HEK293 (cell line): ENCODE measurements around the gene PTPRN2.

Experiments used
- CTCF ChIA-PET: fragments of 350-600 bp; formaldehyde crosslinking; extraction: SDS; loops from one replicate; lab custom pipeline; 2021; ENCODE audit warnings: antibody characterized with exemption; lab: Yijun Ruan, JAX
- POLR2A ChIA-PET: fragments of 300-600 bp; formaldehyde crosslinking; extraction: SDS; loops from one replicate; lab custom pipeline; 2020; ENCODE audit warnings: antibody characterized with exemption, inconsistent platforms; lab: Yijun Ruan, JAX
- H3K27ac ChIP-seq: fragments of 200-500 bp; sonication (Bioruptor generic); 2 replicates; pipeline ENCODE4 v1.5.1; 2014; ENCODE audit warnings: low read depth, low read length, control low read depth, inconsistent platforms; ENCODE audit errors: extremely low read depth
- H3K36me3 ChIP-seq, 2 experiments: fragments of 200-500 bp in 1 of 2; sonication (Bioruptor generic) in 1 of 2; 1 replicate in 1 of 2; 2 replicates in 1 of 2; pipeline ENCODE4 v1.5.1; 2014 to 2017; ENCODE audit warnings: inconsistent platforms in 2 of 2, low read length in 2 of 2; ENCODE audit not compliant: control insufficient read depth in 2 of 2, insufficient read depth in 1 of 2
- H3K4me1 ChIP-seq: fragments of 200-500 bp; sonication (Bioruptor generic); 2 replicates; pipeline ENCODE4 v1.5.1; 2014; ENCODE audit warnings: mild to moderate bottlenecking, low read length, inconsistent platforms; ENCODE audit not compliant: control insufficient read depth, insufficient read depth
- H3K4me3 ChIP-seq: 2 replicates; pipeline ENCODE4 v1.5.1; 2011; ENCODE audit warnings: low read depth, mild to moderate bottlenecking, control low read depth, low read length, moderate library complexity
- H3K9me3 ChIP-seq: fragments of 200-500 bp; sonication (Bioruptor generic); 2 replicates; pipeline ENCODE4 v1.5.1; 2014; ENCODE audit warnings: low read depth, low read length, inconsistent platforms; ENCODE audit not compliant: control insufficient read depth, insufficient read depth
- GLI4 ChIP-seq: fragments of 450-650 bp; formaldehyde crosslinking; IDR thresholded peaks from 2 replicates; pipeline ENCODE4 v1.5.1; 2016; ENCODE audit warnings: missing biosample characterization, missing genetic modification characterization
- KLF10 ChIP-seq: fragments of 450-650 bp; IDR thresholded peaks from 2 replicates; pipeline ENCODE4 v1.5.1; 2018; ENCODE audit warnings: missing biosample characterization, mild to moderate bottlenecking, missing genetic modification characterization
- MYNN ChIP-seq: fragments of 450-650 bp; formaldehyde crosslinking; IDR thresholded peaks from 2 replicates; pipeline ENCODE4 v1.5.1; 2016; ENCODE audit warnings: missing biosample characterization, missing genetic modification characterization, borderline replicate concordance
- REPIN1 ChIP-seq: fragments of 450-650 bp; formaldehyde crosslinking; IDR thresholded peaks from 2 replicates; pipeline ENCODE4 v1.5.1; 2017; ENCODE audit warnings: missing biosample characterization, missing genetic modification characterization, low read depth
- ZBTB6 ChIP-seq: fragments of 450-650 bp; formaldehyde crosslinking; IDR thresholded peaks from 2 replicates; pipeline ENCODE4 v1.5.1; 2017; ENCODE audit warnings: missing biosample characterization, missing genetic modification characterization
- ZFHX2 ChIP-seq: fragments of 450-650 bp; formaldehyde crosslinking; conservative IDR thresholded peaks from 2 replicates; pipeline ENCODE4 v1.5.1; 2016; ENCODE audit warnings: missing biosample characterization, missing genetic modification characterization
- ZFP69B ChIP-seq: fragments of 450-650 bp; formaldehyde crosslinking; IDR thresholded peaks from 2 replicates; pipeline ENCODE4 v1.5.1; 2016; ENCODE audit warnings: missing biosample characterization, missing genetic modification characterization
- ZNF155 ChIP-seq: fragments of 450-650 bp; formaldehyde crosslinking; IDR thresholded peaks from 2 replicates; pipeline ENCODE4 v1.5.1; 2016; ENCODE audit warnings: missing biosample characterization, missing genetic modification characterization
- ZNF214 ChIP-seq: fragments of 450-650 bp; formaldehyde crosslinking; IDR thresholded peaks from 2 replicates; pipeline ENCODE4 v1.5.1; 2017; ENCODE audit warnings: missing biosample characterization, mild to moderate bottlenecking, missing genetic modification characterization, borderline replicate concordance
- ZNF274 ChIP-seq, 2 experiments: fragments of 200-500 bp in 1 of 2; fragments of 450-650 bp in 1 of 2; sonication (Bioruptor generic) in 1 of 2; formaldehyde crosslinking in 1 of 2; IDR thresholded peaks; 2 replicates each; pipeline versions ENCODE4 v1.5.1 to v1.6.1; 2014 to 2016; ENCODE audit warnings: borderline replicate concordance in 1 of 2, inconsistent platforms in 1 of 2, low read length in 1 of 2, missing biosample characterization in 1 of 2, missing genetic modification characterization in 1 of 2
- ZNF394 ChIP-seq: fragments of 450-650 bp; formaldehyde crosslinking; IDR thresholded peaks from 2 replicates; pipeline ENCODE4 v1.5.1; 2016; ENCODE audit warnings: missing biosample characterization, missing genetic modification characterization, mild to moderate bottlenecking, moderate library complexity, borderline replicate concordance
- ZNF488 ChIP-seq: fragments of 450-650 bp; formaldehyde crosslinking; IDR thresholded peaks from 2 replicates; pipeline ENCODE4 v1.5.1; 2016; ENCODE audit warnings: missing biosample characterization, missing genetic modification characterization
- ZNF513 ChIP-seq: fragments of 450-650 bp; IDR thresholded peaks from 2 replicates; pipeline ENCODE4 v1.5.1; 2018; ENCODE audit warnings: missing biosample characterization, missing genetic modification characterization
- ZNF639 ChIP-seq: fragments of 450-650 bp; formaldehyde crosslinking; IDR thresholded peaks from 2 replicates; pipeline ENCODE4 v1.5.1; 2016; ENCODE audit warnings: missing biosample characterization, missing genetic modification characterization
- ZNF701 ChIP-seq: fragments of 450-650 bp; formaldehyde crosslinking; IDR thresholded peaks from 2 replicates; pipeline ENCODE4 v1.5.1; 2016; ENCODE audit warnings: missing biosample characterization, missing genetic modification characterization
- ZNF791 ChIP-seq: fragments of 450-650 bp; formaldehyde crosslinking; IDR thresholded peaks from 2 replicates; pipeline ENCODE4 v1.5.1; 2016; ENCODE audit warnings: missing biosample characterization, missing genetic modification characterization
- ZNF830 ChIP-seq: fragments of 450-650 bp; IDR thresholded peaks from 2 replicates; pipeline ENCODE4 v1.5.0; 2018; ENCODE audit warnings: missing biosample characterization, missing genetic modification characterization, low read depth, mild to moderate bottlenecking, moderate library complexity

PTPRN2 gene

GRCh38 chr7:158030566-158030965, 557.1 kb downstream of the PTPRN2 start:
- Histone ChIP-seq H3K9me3 (no peaks in the 10 kb centered on the region), H3K4me3 (no peak overlapping the region), H3K36me3 (no peaks in the 10 kb centered on the region), H3K27ac (no peak overlapping the region), H3K4me1 (no peaks in the 10 kb centered on the region)
- CTCF ChIA-PET, result no interaction called here
- POLR2A ChIA-PET, result no interaction called here
- no peak for TF ChIP-seq ZNF791 (tag by site-specific recombination)

GRCh38 chr7:158030071-158030470, 557.6 kb downstream of the PTPRN2 start:
- POLR2A ChIA-PET, result no interaction called here
- Histone ChIP-seq H3K36me3 (no peaks in the 10 kb centered on the region), H3K9me3 (no peaks in the 10 kb centered on the region), H3K27ac (no peak overlapping the region), H3K4me3 (no peak overlapping the region), H3K4me1 (no peaks in the 10 kb centered on the region)
- TF ChIP-seq GLI4 (tag by site-specific recombination) (no peak), ZFHX2 (tag by site-specific recombination) (no peak), ZNF701 (no peak), ZNF830 (tag by site-specific recombination) (no peak), ZNF513 (tag by site-specific recombination) (no peak), MYNN (tag by site-specific recombination) (no peak), KLF10 (tag by site-specific recombination) (no peak), ZNF639 (tag by site-specific recombination) (no peak), ZFP69B (no peak), ZNF488 (tag by site-specific recombination) (no peak), ZNF155 (tag by site-specific recombination) (no peak), ZNF394 (tag by site-specific recombination) (no peak), ZNF214 (tag by site-specific recombination) (no peak), ZNF274 (IDR thresholded peaks at IDR 0.05; ENCODE audit: low read length) (no peak), ZNF274 (tag by site-specific recombination; IDR thresholded peaks at IDR 0.05; ENCODE audit: borderline replicate concordance) (no peak), ZBTB6 (tag by site-specific recombination) (no peak)
- CTCF ChIA-PET, result interaction anchor here (0.9 kb wide), 1 partner anchor 34 kb away, joined by 4 read pairs; no protein-coding TSS in a partner anchor

- Histone ChIP-seq H3K9me3 (no peaks in the 10 kb centered on the region), H3K27ac (no peak overlapping the region), H3K36me3 (no peaks in the 10 kb centered on the region), H3K4me3 (no peak overlapping the region), H3K4me1 (no peaks in the 10 kb centered on the region)
- no peak for TF ChIP-seq REPIN1 (tag by site-specific recombination)
- ChIA-PET CTCF (interaction anchor here (0.9 kb wide), 1 partner anchor 34 kb away, joined by 4 read pairs; no protein-coding TSS in a partner anchor), POLR2A (no interaction called here)
Observed at GRCh38 chr7:158029509-158029908, 558.1 kb downstream of the PTPRN2 start.
